ENCODE data around the gene AARS2.
A peak's percentile ranks its signal among the peaks of the same experiment; 100 is the strongest.
"Not testable (repeated sequence)": the region's sequence is repeated elsewhere in the genome, so short reads cannot be mapped to it uniquely, and the experiment has no call there.

Gene AARS2

DNA sequence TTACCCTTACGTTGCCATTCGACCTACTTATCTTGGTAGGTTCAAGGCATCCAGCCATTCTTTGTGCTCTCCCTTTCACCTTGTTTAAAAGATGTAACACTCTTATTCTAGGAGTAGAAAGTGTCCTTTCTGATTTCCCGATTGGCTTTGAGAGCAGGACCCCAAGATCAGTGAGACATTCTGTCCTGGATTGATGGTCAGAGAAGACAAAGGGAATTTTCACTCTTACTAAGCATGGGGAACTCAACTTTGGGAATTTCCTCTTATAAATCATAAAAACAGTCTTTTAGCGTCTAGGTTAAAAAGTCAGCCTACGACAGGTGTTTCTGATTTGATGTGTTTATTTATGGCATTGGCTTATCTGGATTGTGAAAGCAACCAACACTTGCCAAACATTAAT is 2.8 kb upstream of the AARS2 start:
- no peak for DNase-seq (ENCODE audit: low read depth)
- no peak for TF ChIP-seq CTCF (IDR thresholded peaks at IDR 0.05; ENCODE audit: control insufficient read depth, extremely low read depth, insufficient read depth)
- no peak overlapping the region for H3K4me3 ChIP-seq (ENCODE audit: low read depth, low read length)

GRCh38 chr6:44315516-44315915 is 2.4 kb upstream of the AARS2 start:
- no peak for DNase-seq (ENCODE audit: low read depth)
- no peak for TF ChIP-seq CTCF (IDR thresholded peaks at IDR 0.05; ENCODE audit: control insufficient read depth, extremely low read depth, insufficient read depth)
- no peak overlapping the region for H3K4me3 ChIP-seq (ENCODE audit: low read depth, low read length)

GRCh38 chr6:44314657-44315056 is 1.5 kb upstream of the AARS2 start:
- not testable (repeated sequence) for DNase-seq (ENCODE audit: low read depth); H3K4me3 ChIP-seq (ENCODE audit: low read depth, low read length)

DNA sequence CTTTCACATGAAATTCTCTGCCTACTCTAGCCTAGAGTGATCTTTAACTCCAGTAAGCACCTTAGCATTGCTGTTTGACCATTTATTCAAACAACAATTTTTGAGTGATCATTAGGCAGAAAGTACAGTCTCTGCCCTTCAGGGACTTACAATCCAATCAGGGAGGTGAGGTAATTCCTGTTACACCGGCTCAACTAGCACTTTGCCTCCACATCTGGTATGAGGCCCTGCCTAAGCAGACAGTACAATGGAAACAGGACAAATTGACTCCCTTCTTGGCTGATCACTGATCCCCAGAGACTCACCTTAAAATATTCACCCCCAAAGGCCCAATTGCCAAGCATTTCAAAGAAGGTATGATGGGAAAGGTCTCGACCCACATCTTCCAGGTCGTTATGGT is 1.4 kb downstream of the AARS2 start:
- DNase-seq (ENCODE audit: low read depth): peak; percentile 8
- no peak for TF ChIP-seq CTCF (IDR thresholded peaks at IDR 0.05; ENCODE audit: control insufficient read depth, extremely low read depth, insufficient read depth)
- peak overlapping the region; percentile 96 for H3K4me3 ChIP-seq (ENCODE audit: low read depth, low read length)

- H3K4me3 ChIP-seq (ENCODE audit: low read depth, low read length): no peak overlapping the region
- DNase-seq (ENCODE audit: low read depth): no peak
- no peak for TF ChIP-seq CTCF (IDR thresholded peaks at IDR 0.05; ENCODE audit: control insufficient read depth, extremely low read depth, insufficient read depth)
Observed at GRCh38 chr6:44311304-44311703, 1.8 kb downstream of the AARS2 start.

GRCh38 chr6:44310241-44310640 is 2.9 kb downstream of the AARS2 start:
- no peak overlapping the region for H3K4me3 ChIP-seq (ENCODE audit: low read depth, low read length)
- no peak for TF ChIP-seq CTCF (IDR thresholded peaks at IDR 0.05; ENCODE audit: control insufficient read depth, extremely low read depth, insufficient read depth)
- DNase-seq (ENCODE audit: low read depth): no peak

DNA sequence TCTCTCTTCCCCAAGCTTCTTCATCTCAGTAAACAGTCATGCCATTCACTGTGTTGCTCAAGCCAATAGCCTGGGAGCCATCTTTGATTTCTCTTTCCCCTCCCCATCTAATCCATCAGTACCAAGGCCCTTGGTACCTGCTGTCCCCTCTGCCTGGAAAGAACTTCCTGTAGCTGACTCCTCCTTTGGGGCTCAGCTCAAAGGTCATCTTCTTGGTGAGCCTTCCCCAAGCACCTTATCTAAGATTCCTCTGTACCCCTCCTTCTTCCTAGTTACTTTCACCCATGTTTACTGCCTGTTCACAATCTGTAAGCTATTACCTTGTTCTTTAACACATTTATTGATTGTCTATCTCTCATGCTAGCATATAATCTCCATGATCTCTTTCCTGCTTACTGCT is 3.5 kb downstream of the AARS2 start:
- TF ChIP-seq CTCF (IDR thresholded peaks at IDR 0.05; ENCODE audit: control insufficient read depth, extremely low read depth, insufficient read depth): no peak
- DNase-seq (ENCODE audit: low read depth): no peak

GRCh38 chr6:44309092-44309491 is 4.1 kb downstream of the AARS2 start:
- DNase-seq (ENCODE audit: low read depth): no peak

More for the DNA sequence above, 3.5 kb downstream of the AARS2 start:
- no peak overlapping the region for H3K4me3 ChIP-seq (ENCODE audit: low read depth, low read length)

More at GRCh38 chr6:44309092-44309491, 4.1 kb downstream of the AARS2 start:
- H3K4me3 ChIP-seq (ENCODE audit: low read depth, low read length): no peak overlapping the region
- no peak for TF ChIP-seq CTCF (IDR thresholded peaks at IDR 0.05; ENCODE audit: control insufficient read depth, extremely low read depth, insufficient read depth)

Measured in LNCaP clone FGC (cell line).